HG03196 (cell line): Measurements from ENCODE around the gene RCAN3.
"Not testable (repeated sequence)": the region's sequence is repeated elsewhere in the genome, so short reads cannot be mapped to it uniquely, and the experiment has no call there.

Source experiments
- ATAC-seq: cut with Tn5 transposase; IDR thresholded peaks from one replicate; pipeline ENCODE4 v1.9.1; 2021; ENCODE audit not compliant: unreplicated experiment

Gene RCAN3

GRCh38 chr1:24508911-24509310 lies 6.3 kb downstream of the RCAN3 start:
- no peak for ATAC-seq

GRCh38 chr1:24513706-24514105 lies 11.1 kb downstream of the RCAN3 start:
- no peak for ATAC-seq

- ATAC-seq = no peak
These were observed 12.3 kb downstream of the RCAN3 start for GRCh38 chr1:24514946-24515345.

- ATAC-seq = not testable (repeated sequence)
These were observed 13.1 kb downstream of the RCAN3 start for GRCh38 chr1:24515671-24516209.

- ATAC-seq = no peak
These were observed 13.9 kb downstream of the RCAN3 start for GRCh38 chr1:24516506-24516905.

- no peak for ATAC-seq
These were observed 15.3 kb downstream of the RCAN3 start for GRCh38 chr1:24517898-24518297.

- ATAC-seq = not testable (repeated sequence)
These were observed 17.6 kb downstream of the RCAN3 start for GRCh38 chr1:24520282-24520681.

- ATAC-seq = no peak
These were observed 23.0 kb downstream of the RCAN3 start for GRCh38 chr1:24525606-24526005.

- ATAC-seq = no peak
These were observed 23.4 kb downstream of the RCAN3 start for GRCh38 chr1:24526045-24526444.

GRCh38 chr1:24526940-24527542 lies 24.4 kb downstream of the RCAN3 start:
- ATAC-seq = no peak

GRCh38 chr1:24528744-24529143 lies 26.1 kb downstream of the RCAN3 start:
- ATAC-seq = no peak

- ATAC-seq = not testable (repeated sequence)
These were observed 26.7 kb downstream of the RCAN3 start for GRCh38 chr1:24529292-24529691.

GRCh38 chr1:24535021-24535424 lies 32.4 kb downstream of the RCAN3 start:
- peak; percentile 55 for ATAC-seq

- ATAC-seq = no peak
These were observed 33.1 kb downstream of the RCAN3 start for GRCh38 chr1:24535778-24536177.

- ATAC-seq = no peak
These were observed 33.8 kb downstream of the RCAN3 start for GRCh38 chr1:24536391-24536840.

GRCh38 chr1:24540051-24540905 lies 37.6 kb downstream of the RCAN3 start:
- no peak for ATAC-seq

GRCh38 chr1:24540906-24541710 lies 38.5 kb downstream of the RCAN3 start:
- ATAC-seq = no peak

GRCh38 chr1:24541711-24542346 lies 39.2 kb downstream of the RCAN3 start:
- no peak for ATAC-seq

- no peak for ATAC-seq
These were observed 41.6 kb downstream of the RCAN3 start for GRCh38 chr1:24544239-24544638.

- ATAC-seq = no peak
These were observed 43.0 kb downstream of the RCAN3 start for GRCh38 chr1:24545662-24546061.

- no peak for ATAC-seq
These were observed 44.6 kb downstream of the RCAN3 start for GRCh38 chr1:24547195-24547594.
